Left ventricle myocardium inferior (tissue), 1 donor: ENCODE results near the gene SND1. TPM values are rescaled to one million over a fixed set of nuclear protein-coding genes. Genes with fewer than 3 reads are reported as not detected.

Experiments used
- DNase-seq: peaks from one replicate; pipeline ENCODE4 v3.0.0-alpha.2; 2020
- H3K27ac ChIP-seq: fragments of 200-600 bp; replicated peaks from 2 replicates; pipeline ENCODE4 v1.8.0; 2021
- H3K27me3 ChIP-seq: fragments of 200-600 bp; 2 replicates; pipeline ENCODE4 v1.8.0; 2021; ENCODE audit warnings: low read depth
- H3K36me3 ChIP-seq: fragments of 200-600 bp; 2 replicates; pipeline ENCODE4 v1.8.0; 2021
- H3K4me1 ChIP-seq: fragments of 200-600 bp; 2 replicates; pipeline ENCODE4 v1.8.0; 2021
- H3K4me3 ChIP-seq: fragments of 200-600 bp; 2 replicates; pipeline ENCODE4 v1.8.0; 2021; ENCODE audit warnings: mild to moderate bottlenecking, moderate library complexity
- H3K9me3 ChIP-seq: fragments of 200-600 bp; replicated peaks from 2 replicates; pipeline ENCODE4 v1.8.0; 2021
- CTCF ChIP-seq: fragments of 200-600 bp; IDR thresholded peaks from 2 replicates; pipeline ENCODE4 v1.8.0; 2021; ENCODE audit warnings: antibody characterized with exemption, mild to moderate bottlenecking, borderline replicate concordance
- intact Hi-C: fragments of 100-400 bp; cut with micrococcal nuclease; formaldehyde crosslinking; loops from one replicate; pipeline ENCODE4 v1.11.0; 2022
- total RNA-seq: library from RNA; stranded (reverse); fragmentation: NEBNext Ultra II Directional; extraction: Animal tissue kit (Norgen Biotek cat#: 25700); gene quantifications from one replicate; pipeline ENCODE4 v1.2.1, GENCODE V29; 2021
- donor health status: DM: no; HTN: yes; CAD: no; lungs with severe emphysema.

SND1 gene
- total RNA-seq, 1 donor from 2014 or later = 71.6 TPM

- no peaks in the 10 kb centered on the region for H3K9me3 ChIP-seq
- H3K36me3 ChIP-seq = no peaks in the 10 kb centered on the region
- no peaks in the 10 kb centered on the region for H3K27me3 ChIP-seq
- H3K4me3 ChIP-seq = no peak overlapping the region
- intact Hi-C loops = no loop called here
- no peak overlapping the region for H3K27ac ChIP-seq
- H3K4me1 ChIP-seq = peaks cover 6% of the 10 kb centered on the region
- DNase-seq = no peak
- no peak for TF ChIP-seq CTCF
These were observed 108.5 kb downstream of the SND1 start for GRCh38 chr7:127760436-127761031.

GRCh38 chr7:127761196-127761595 lies 109.2 kb downstream of the SND1 start:
- TF ChIP-seq CTCF = no peak
- intact Hi-C loops = no loop called here
- no peak for DNase-seq
- H3K4me1 ChIP-seq = no peaks in the 10 kb centered on the region
- H3K27ac ChIP-seq = no peak overlapping the region
- H3K4me3 ChIP-seq = no peak overlapping the region
- H3K27me3 ChIP-seq = no peaks in the 10 kb centered on the region
- H3K9me3 ChIP-seq = no peaks in the 10 kb centered on the region
- no peaks in the 10 kb centered on the region for H3K36me3 ChIP-seq

- Histone ChIP-seq H3K4me3 (no peak overlapping the region), H3K36me3 (no peaks in the 10 kb centered on the region), H3K9me3 (no peaks in the 10 kb centered on the region), H3K27me3 (no peaks in the 10 kb centered on the region), H3K27ac (no peak overlapping the region), H3K4me1 (peaks cover 11% of the 10 kb centered on the region)
- intact Hi-C loops = no loop called here
- DNase-seq = no peak
- TF ChIP-seq CTCF = no peak
These were observed 112.7 kb downstream of the SND1 start for GRCh38 chr7:127764681-127765080.

GRCh38 chr7:127765150-127765549 lies 113.2 kb downstream of the SND1 start:
- no peak for DNase-seq
- Histone ChIP-seq H3K36me3 (no peaks in the 10 kb centered on the region), H3K27ac (no peak overlapping the region), H3K4me3 (no peak overlapping the region), H3K27me3 (no peaks in the 10 kb centered on the region), H3K9me3 (no peaks in the 10 kb centered on the region), H3K4me1 (peaks cover 16% of the 10 kb centered on the region)
- intact Hi-C loops = no loop called here
- no peak for TF ChIP-seq CTCF

- Histone ChIP-seq H3K36me3 (no peaks in the 10 kb centered on the region), H3K4me1 (peaks cover 27% of the 10 kb centered on the region), H3K27ac (no peak overlapping the region), H3K4me3 (no peak overlapping the region), H3K27me3 (no peaks in the 10 kb centered on the region), H3K9me3 (no peaks in the 10 kb centered on the region)
- DNase-seq = no peak
- intact Hi-C loops = no loop called here
- TF ChIP-seq CTCF = no peak
These were observed 115.0 kb downstream of the SND1 start for GRCh38 chr7:127766831-127767459.
